GM18909 (cell line): ENCODE measurements around the gene HNF1A.
"Not testable (repeated sequence)": the region's sequence is repeated elsewhere in the genome, so short reads cannot be mapped to it uniquely, and the experiment has no call there.

Source experiments
- ATAC-seq: cut with Tn5 transposase; IDR thresholded peaks from one replicate; pipeline ENCODE4 v1.9.1; 2021; ENCODE audit warnings: mild to moderate bottlenecking; ENCODE audit not compliant: unreplicated experiment, poor library complexity

The HNF1A gene

GRCh38 chr12:121034616-121035305, 56.4 kb downstream of the HNF1A start:
- no peak for ATAC-seq

GRCh38 chr12:121036810-121037326, 58.5 kb downstream of the HNF1A start:
- ATAC-seq = no peak

- peak; percentile 82 for ATAC-seq
Measured at GRCh38 chr12:121038861-121039668, 60.7 kb downstream of the HNF1A start, which contains the start of gene OASL. Gene OASL, minus strand, starts transcription at chr12:121039246. Its CDS starts 275 bp downstream, at chr12:121038971.

GRCh38 chr12:121043067-121043466, 64.7 kb downstream of the HNF1A start:
- ATAC-seq = no peak

GRCh38 chr12:121047400-121047799, 69.1 kb downstream of the HNF1A start:
- not testable (repeated sequence) for ATAC-seq

GRCh38 chr12:121048442-121048841, 70.1 kb downstream of the HNF1A start:
- no peak for ATAC-seq

- ATAC-seq = no peak
Measured at GRCh38 chr12:121050725-121051124, 72.4 kb downstream of the HNF1A start.
